HG03175 (cell line): Measurements from ENCODE around the gene SULT1E1.

Source experiments
- ATAC-seq: cut with Tn5 transposase; IDR thresholded peaks from one replicate; pipeline ENCODE4 v1.9.1; 2021; ENCODE audit warnings: mild to moderate bottlenecking, moderate library complexity; ENCODE audit not compliant: unreplicated experiment

The SULT1E1 gene, protein sequence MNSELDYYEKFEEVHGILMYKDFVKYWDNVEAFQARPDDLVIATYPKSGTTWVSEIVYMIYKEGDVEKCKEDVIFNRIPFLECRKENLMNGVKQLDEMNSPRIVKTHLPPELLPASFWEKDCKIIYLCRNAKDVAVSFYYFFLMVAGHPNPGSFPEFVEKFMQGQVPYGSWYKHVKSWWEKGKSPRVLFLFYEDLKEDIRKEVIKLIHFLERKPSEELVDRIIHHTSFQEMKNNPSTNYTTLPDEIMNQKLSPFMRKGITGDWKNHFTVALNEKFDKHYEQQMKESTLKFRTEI

DNA sequence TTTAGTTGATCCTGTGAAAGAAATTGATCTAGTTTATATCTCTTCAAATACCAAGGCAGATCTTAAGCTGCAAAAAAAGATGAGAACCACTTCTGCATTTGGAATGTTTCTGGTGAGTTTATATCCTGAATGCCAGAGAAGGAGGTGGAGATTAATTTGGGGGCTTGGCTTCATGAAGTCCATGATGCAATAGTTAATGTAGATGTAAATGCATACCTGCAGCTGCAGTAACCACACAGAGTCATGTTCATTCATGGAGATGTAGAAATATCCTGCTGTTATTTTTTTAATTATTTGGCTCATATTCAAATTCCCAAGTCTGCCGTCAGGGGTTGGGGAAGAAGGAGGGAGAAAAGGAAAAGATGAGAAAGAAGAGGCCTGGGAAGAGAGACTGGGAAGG is at the start of gene SULT1E1:
Gene SULT1E1 (minus strand): TSS at position 94 of the 400 bp plus-strand sequence. CDS start 2,501 bp downstream, outside the sequence.
- no peak for ATAC-seq

- ATAC-seq, result no peak
Measured at GRCh38 chr4:69909195-69909594, 49.2 kb upstream of the SULT1E1 start.

- no peak for ATAC-seq
Measured at GRCh38 chr4:69907151-69907550, 47.2 kb upstream of the SULT1E1 start.

DNA sequence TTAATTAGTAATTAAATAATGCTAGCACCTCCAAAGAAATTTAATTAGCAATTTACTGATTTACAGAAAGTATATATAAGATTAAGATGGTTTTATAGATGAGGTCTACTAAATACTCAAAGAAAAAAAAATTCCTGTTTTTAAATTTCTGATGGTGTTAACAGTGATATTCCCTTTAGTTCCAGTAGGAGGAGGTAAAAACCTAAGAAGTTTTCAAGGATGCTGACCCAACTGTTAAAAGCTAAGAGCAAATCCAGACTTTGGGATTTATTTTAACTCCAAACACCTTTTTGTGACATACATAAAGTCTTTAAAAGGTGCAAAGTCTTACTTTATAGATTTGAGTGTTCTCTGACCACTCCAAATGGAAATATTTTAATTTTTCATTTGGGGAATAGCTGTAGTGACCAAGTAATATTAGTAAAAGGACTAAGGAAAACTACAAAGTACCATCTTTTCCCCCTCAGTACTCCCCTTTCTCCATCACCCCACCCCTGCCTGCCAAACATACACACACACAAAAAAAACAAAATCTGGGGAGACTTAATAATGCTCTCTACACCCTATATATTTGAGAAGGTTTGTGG is 36.7 kb upstream of the SULT1E1 start:
- ATAC-seq, result no peak

- ATAC-seq, result no peak
Measured at GRCh38 chr4:69894721-69895120, 34.8 kb upstream of the SULT1E1 start.

DNA sequence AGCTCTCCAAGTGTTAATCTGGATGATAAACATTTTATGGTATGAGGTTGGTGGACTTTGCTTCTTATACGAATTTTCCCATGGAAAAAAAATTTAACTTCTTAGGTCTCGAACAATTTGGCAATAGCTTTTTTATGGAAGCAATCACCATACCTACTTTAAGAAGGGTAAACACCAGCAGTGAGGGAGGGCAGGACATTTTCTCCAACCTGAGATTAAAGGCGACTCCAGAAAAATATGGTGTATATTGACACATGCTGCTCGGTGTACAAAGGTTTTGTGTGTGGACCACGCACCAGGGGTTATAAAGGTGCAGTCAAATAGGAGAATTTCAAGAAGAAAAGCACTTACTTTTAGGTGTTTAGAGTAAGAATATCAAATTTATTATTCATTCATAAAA is 34.2 kb upstream of the SULT1E1 start:
- no peak for ATAC-seq

DNA sequence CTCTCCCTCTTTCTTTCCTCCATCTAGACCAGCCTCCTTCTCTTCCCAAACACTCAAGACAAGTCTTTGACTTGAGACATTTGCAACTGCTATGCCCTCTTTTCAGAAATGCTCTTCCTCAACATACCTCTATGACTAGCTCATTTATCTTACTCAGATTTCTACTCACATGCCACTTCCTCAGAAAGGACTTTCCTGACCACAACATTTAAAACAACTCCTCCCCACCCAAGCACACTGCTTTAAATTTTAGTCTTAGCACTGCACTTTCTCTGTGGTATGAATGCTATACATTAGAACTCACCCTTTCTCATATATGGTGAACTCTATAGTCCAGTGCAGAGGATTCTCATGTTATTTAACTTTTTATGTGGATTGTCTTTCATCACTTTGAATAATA is 28.4 kb upstream of the SULT1E1 start:
- ATAC-seq, result no peak

DNA sequence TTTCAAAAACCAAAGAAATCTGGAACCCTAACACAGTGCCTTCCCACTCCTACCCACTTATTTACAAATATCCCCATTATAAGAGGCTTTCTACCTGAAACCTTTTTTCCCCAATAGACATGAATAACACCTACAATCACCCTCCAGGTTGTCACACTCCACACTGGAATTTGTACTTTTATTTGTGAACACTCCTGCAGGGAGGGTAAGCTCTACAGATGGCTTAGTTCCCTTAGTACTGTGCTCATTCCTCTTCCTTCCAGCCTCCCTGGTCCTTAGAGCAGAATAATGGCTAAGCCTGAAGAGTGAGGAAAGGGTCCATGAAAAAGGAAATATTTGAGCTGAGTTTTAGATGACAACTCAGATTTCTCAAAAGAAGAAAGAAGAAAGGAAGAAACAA is 22.2 kb upstream of the SULT1E1 start:
- no peak for ATAC-seq

DNA sequence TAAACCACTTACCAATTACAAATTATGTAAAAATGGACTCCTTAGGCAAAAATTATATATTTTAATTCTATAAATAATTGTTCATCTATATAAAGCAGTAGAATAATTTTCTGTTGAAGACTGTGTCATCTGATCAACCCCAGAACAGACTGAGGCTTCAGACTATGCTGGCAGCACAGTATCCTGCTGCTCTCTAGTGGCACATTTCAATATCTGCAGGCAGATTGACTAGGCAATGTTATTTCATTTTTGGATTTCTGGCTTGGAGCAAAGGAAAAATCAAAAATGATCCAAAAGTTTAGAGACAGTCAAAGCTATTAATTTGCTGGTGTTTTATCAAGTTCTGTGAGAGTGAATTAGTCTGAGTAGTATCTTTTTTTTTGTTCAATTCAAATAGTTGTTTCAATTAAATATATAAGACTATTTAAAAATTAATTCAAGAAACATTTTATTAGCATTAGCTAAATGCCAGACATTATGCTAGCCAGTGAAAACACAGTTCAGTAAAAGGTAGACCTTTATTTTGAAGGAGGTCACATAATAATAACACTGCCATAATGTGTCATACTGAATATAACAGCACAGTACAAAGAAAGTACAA is 21.3 kb upstream of the SULT1E1 start:
- peak; percentile 73 for ATAC-seq

DNA sequence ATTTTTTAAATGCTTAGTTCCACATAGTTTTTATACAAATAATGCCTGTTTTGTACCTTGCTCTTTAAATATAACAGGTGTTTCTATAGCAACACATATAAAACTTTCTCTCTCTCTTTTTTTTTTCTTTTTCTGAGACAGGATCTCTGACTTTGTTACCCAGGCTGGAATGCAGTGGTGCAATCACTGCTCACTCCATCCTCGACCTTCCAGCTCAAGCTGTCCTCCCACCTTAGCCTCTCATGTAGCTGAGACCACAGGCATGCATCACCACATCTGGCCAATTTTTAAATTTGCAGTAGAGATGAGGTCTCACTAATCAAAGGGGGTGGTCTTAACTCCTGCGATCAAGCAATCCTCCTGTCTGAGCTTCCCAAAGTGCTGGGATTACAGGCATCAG is 18.3 kb upstream of the SULT1E1 start:
- no peak for ATAC-seq

GRCh38 chr4:69877453-69877852 is 17.5 kb upstream of the SULT1E1 start:
- ATAC-seq, result no peak

GRCh38 chr4:69876071-69876470 is 16.1 kb upstream of the SULT1E1 start:
- ATAC-seq, result no peak

DNA sequence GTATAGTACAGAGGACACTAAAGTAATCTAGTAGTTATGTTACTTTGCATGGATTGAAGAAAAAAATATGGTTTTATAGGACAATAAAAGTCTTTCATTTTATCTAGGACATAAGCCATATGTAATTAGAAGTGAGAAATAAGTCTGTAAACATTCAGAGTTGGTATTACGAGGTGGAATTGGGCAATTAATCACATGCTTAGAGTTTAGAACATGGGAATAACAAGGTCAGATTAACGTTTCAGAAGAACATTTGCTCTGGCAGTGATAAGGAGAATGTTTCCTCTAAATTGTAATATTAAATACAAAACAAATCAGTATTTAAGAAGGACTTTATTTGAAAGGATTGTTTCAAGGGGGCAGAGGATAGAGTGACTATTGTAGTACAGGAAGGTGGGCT is 15.6 kb upstream of the SULT1E1 start:
- ATAC-seq, result no peak

DNA sequence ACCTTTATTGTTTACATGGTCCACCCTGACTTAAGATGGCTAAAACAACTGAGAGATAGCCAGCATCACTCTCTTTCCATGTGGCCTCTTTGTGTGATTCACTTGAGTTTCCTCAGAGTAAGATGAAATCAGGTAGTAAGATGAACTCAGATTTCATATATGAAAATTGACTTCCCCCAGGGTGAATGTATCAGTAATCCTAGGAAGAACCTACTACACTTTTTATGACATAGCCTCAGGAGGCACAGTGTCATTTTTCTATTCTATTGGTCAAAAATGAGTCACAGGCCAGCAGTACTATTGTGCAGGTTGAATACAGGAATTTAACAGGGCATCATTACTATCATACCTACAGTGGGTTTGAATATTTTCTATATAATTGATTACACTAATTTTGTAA is 14.6 kb upstream of the SULT1E1 start:
- ATAC-seq, result no peak

GRCh38 chr4:69861756-69862155 is 1.8 kb upstream of the SULT1E1 start:
- no peak for ATAC-seq

DNA sequence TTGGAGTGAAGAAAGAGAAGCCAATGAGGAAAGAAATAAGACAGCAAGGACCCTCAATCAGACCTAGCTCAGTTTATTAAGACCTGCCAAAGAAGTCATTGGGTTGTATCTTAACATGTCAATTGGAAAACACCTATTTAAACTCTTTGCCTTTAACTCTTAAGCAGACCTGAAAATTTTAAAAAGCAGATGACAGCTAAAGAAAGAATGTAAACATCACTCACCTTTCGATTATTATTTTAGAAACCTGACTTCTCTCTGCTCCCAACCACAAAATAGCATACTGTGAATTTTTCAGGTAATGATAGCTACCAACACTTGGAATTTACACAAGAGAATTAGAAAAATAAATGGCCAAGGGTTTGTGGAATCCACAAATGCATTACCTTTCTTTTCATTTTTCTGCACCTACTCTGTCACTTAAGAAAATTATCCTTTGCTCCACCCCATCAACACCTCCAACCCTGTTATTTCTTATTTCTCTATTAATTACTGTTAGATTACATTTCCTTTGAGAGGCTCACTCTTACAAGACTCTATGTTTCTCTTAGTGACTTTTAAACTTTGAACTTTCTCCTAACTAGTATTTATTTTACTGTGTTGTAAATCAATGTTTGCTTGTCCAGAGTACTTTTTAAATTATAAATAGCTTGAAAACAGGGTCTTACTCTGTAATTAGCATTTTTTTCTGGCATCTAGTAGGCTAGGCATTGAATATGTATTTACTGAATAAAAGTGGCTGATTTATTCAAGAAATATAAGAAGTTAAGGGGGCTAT is 765 bp upstream of the SULT1E1 start:
- no peak for ATAC-seq

DNA sequence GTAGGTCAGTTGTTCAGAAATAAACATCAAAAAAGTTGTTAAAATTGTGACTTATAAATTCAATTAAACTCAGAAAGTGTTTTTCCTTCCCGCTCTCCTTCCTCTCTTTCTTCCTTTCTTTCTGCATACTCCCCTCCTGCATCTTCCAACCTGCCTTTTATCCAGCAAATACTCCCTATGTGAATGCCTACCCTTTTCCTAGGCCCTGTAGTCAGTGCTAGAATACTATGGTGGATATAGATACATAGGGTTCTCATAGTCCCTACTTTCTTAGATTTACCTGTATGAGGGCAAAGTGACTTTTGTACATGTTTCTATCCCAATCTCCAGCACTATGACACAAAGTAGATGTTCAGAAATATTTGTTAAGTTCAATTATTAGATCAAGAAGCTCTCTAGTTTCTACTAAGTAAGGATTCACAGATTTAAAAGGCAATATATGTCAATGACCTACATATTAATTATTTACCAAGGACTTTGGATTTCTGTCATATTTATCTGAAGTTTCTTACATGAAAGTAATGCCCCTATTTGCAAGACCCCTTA is 732 bp downstream of the SULT1E1 start:
- ATAC-seq, result no peak

GRCh38 chr4:69858690-69859089 is 1.3 kb downstream of the SULT1E1 start:
- ATAC-seq, result no peak

DNA sequence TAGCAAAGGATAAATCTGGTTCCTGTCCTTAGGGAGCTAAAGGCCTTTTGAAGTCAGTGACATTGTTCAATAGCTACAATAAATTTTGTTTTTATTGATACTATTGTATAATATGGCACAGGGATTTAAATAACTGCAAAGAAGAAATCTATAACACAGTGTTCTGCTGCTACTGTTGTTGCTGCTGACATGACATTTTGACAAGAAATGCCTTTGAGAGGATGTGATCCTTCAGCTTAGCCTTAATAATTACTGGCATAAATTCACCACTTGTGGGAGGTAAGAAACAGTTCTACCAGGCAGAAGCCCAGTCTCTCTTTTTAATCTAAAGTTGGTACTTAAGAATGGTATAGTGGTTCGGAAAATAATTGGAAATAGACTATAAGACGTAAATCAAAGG is 4.1 kb downstream of the SULT1E1 start:
- ATAC-seq, result no peak

DNA sequence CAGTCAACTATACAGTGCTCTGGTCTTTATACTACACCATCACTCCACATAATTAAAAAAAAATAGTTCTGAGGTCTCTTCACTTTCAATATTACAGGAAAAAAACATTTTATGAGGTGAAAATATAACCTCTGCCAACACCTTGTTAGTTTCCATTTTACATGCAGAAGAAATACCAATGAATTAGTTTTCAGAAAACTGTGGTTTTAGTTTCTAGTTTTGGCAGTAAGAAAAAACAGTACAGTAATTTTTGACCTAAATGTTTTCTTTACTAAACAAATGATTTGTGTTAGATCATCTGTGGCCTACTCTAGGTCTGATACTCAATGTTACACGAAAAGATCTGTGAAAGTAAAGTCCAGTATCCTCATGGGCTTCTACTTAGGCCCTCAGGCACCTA is 10.0 kb downstream of the SULT1E1 start:
- ATAC-seq, result peak; percentile 74

- ATAC-seq, result no peak
Measured at GRCh38 chr4:69849297-69849696, 10.6 kb downstream of the SULT1E1 start.
